PC-9 (cell line): ENCODE results near the gene UBL4B. TPM values are rescaled to one million over a fixed set of nuclear protein-coding genes. Genes with fewer than 3 reads are reported as not detected.

Experiments used
- BruUV-seq: library from RNA; stranded (reverse); fragments of 400-500 nt; replicated peaks from 2 replicates; lab custom pipeline; 2021; lab: Mats Ljungman, UMichigan
- CTCF ChIA-PET: fragments of 300-600 bp; sonication (Branson Sonifier 250); formaldehyde crosslinking; loops from one replicate; lab custom pipeline; 2022; ENCODE audit warnings: antibody characterized with exemption; lab: Charles Lee
- POLR2A ChIA-PET: fragments of 300-600 bp; sonication (Branson Sonifier 250); formaldehyde crosslinking; loops from one replicate; lab custom pipeline; 2022; ENCODE audit warnings: antibody characterized with exemption; ENCODE audit not compliant: unreplicated experiment; lab: Charles Lee
- DNase-seq, 2 experiments: peaks; one replicate each; pipeline versions ENCODE4 v3.0.0 to v3.0.0-alpha.2; 2015 to 2022; ENCODE audit warnings: mixed read lengths in 1 of 2
- H2AFZ ChIP-seq: fragments of 200-600 bp; sonication (generic); 2 replicates; pipeline ENCODE4 v1.8.1; 2017; ENCODE audit warnings: antibody characterized with exemption
- H3F3A ChIP-seq: fragments of 200-600 bp; sonication (generic); 2 replicates; pipeline ENCODE4 v1.8.1; 2017; ENCODE audit warnings: antibody characterized with exemption, mild to moderate bottlenecking, low read depth; ENCODE audit not compliant: insufficient read depth
- H3K27ac ChIP-seq: fragments of 200-600 bp; sonication (generic); 2 replicates; pipeline ENCODE4 v1.6.1; 2016; ENCODE audit warnings: mixed run types
- H3K27me3 ChIP-seq: fragments of 200-600 bp; sonication (generic); 2 replicates; pipeline ENCODE4 v1.6.1; 2016; ENCODE audit warnings: low read depth, mixed run types; ENCODE audit not compliant: insufficient read depth
- H3K36me3 ChIP-seq: fragments of 200-600 bp; sonication (generic); 2 replicates; pipeline ENCODE4 v1.6.1; 2016; ENCODE audit warnings: low read depth, mixed run types
- H3K4me1 ChIP-seq: fragments of 200-600 bp; sonication (generic); replicated peaks from 2 replicates; pipeline ENCODE4 v1.6.1; 2016; ENCODE audit warnings: mixed run types; ENCODE audit not compliant: insufficient read depth
- H3K4me2 ChIP-seq: fragments of 200-600 bp; sonication (generic); 2 replicates; pipeline ENCODE4 v1.6.1; 2017; ENCODE audit warnings: mixed run types
- H3K4me3 ChIP-seq: fragments of 200-600 bp; sonication (generic); 2 replicates; pipeline ENCODE4 v1.6.1; 2016; ENCODE audit warnings: mixed run types
- H3K79me2 ChIP-seq: fragments of 200-600 bp; sonication (generic); 2 replicates; pipeline ENCODE4 v1.6.1; 2017; ENCODE audit warnings: low read depth, mixed run types
- H3K9me2 ChIP-seq: fragments of 200-600 bp; sonication (generic); 2 replicates; pipeline ENCODE4 v1.8.1; 2017; ENCODE audit warnings: mild to moderate bottlenecking; ENCODE audit not compliant: insufficient read depth
- H3K9me3 ChIP-seq: fragments of 200-600 bp; sonication (generic); 2 replicates; pipeline ENCODE4 v1.8.1; 2016; ENCODE audit warnings: low read depth; ENCODE audit not compliant: insufficient read depth
- H4K20me1 ChIP-seq: fragments of 200-600 bp; sonication (generic); 2 replicates; pipeline ENCODE4 v1.8.1; 2017; ENCODE audit not compliant: insufficient read depth
- EZH2 ChIP-seq: fragments of 200-600 bp; sonication (generic); IDR thresholded peaks from 2 replicates; pipeline ENCODE4 v1.8.0; 2017; ENCODE audit warnings: antibody characterized with exemption, low read depth
- intact Hi-C: fragments of 100-400 bp; cut with micrococcal nuclease; formaldehyde crosslinking; loops from one replicate; pipeline ENCODE4 v1.10.0; 2022; ENCODE audit not compliant: unreplicated experiment
- total RNA-seq: library from RNA; stranded (reverse); gene quantifications from 2 replicates; pipeline ENCODE4 v1.2.3, GENCODE V29; 2021
- TF ChIP-seq, protein P1 (sequence below): fragments of 200-600 bp; sonication (generic); conservative IDR thresholded peaks from 2 replicates; pipeline ENCODE4 v1.6.1; 2017; ENCODE audit warnings: mixed run types, antibody characterized with exemption, mild to moderate bottlenecking, moderate library complexity

UBL4B gene
- total RNA-seq, 1 experiment from 2014 or later, result 0.24 TPM

DNA sequence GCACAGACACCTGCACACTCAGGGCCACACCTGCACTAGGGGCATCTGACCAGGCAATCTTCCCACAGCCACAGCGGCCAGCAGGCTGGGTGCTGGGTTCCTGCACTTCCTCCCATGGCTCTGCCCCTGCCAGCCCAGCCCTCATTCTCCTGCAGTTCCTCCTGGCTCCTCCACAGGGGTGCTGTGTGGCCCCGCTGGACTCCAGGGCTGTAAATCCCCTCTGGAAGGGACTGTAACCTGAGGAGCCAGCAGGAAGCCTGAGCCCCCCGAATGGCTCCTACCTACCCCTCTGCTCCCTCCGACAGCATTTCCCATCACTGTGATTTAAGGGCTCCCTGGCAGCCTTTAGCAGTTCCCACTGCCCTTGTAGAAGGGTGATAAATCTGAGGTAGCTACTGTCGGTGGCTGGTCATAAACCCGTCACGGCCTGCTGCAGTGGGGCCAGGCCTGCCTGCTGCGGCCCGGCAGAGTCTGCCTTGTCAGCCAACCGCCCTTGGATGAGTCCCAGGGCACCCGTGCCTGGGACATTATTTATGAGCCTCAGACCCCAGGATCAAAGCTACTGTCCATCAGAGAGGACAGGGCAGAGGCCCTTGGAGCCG lies 8.8 kb downstream of the UBL4B start:
- CTCF ChIA-PET, result no interaction called here
- TF ChIP-seq EZH2, result no peak
- Histone ChIP-seq H3K36me3 (no peaks in the 10 kb centered on the region), H3F3A (peaks cover 29% of the 10 kb centered on the region; the same call in 1 of the 2 replicates), H3K79me2 (no peaks in the 10 kb centered on the region), H3K9me2 (no peaks in the 10 kb centered on the region), H2AFZ (no peak overlapping the region), H4K20me1 (no peaks in the 10 kb centered on the region), H3K27me3 (no peaks in the 10 kb centered on the region), H3K9me3 (peaks cover 20% of the 10 kb centered on the region), H3K4me3 (no peak overlapping the region), H3K4me2 (no peak overlapping the region), H3K4me1 (peaks cover 39% of the 10 kb centered on the region), H3K27ac (no peak overlapping the region)
- BruUV-seq, result no TSS peak
- DNase-seq, result no peak
- POLR2A ChIA-PET, result no interaction called here
- intact Hi-C loops, result no loop called here

DNA sequence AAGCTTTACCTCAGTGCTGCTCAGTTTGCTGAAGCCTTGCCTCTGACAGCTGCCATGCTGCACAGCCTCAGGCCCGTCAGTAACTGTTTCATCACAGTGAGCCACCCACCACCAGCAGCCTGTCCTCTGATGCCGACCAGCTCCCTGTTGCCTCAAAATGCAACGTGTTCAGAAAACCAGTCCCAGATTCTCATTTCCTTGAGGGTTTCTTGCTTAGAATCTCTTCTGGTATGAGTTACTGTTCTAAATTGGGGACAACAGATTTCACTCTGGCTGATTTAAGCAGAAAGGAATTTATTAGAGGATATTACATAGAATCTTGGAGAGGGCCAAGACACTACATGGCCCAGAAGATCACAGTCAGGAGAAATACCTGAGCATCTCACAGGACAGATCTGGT lies 11.0 kb downstream of the UBL4B start:
- Histone ChIP-seq H3K36me3 (no peaks in the 10 kb centered on the region), H3K79me2 (no peaks in the 10 kb centered on the region), H3K4me1 (peaks cover 17% of the 10 kb centered on the region), H3K4me2 (no peak overlapping the region), H3K9me3 (peaks cover 25% of the 10 kb centered on the region), H3K9me2 (no peaks in the 10 kb centered on the region), H3F3A (peaks cover 16% of the 10 kb centered on the region; the same call in 1 of the 2 replicates), H4K20me1 (no peaks in the 10 kb centered on the region), H2AFZ (no peak overlapping the region), H3K27me3 (no peaks in the 10 kb centered on the region), H3K4me3 (no peak overlapping the region), H3K27ac (no peak overlapping the region)
- TF ChIP-seq, protein P1, sequence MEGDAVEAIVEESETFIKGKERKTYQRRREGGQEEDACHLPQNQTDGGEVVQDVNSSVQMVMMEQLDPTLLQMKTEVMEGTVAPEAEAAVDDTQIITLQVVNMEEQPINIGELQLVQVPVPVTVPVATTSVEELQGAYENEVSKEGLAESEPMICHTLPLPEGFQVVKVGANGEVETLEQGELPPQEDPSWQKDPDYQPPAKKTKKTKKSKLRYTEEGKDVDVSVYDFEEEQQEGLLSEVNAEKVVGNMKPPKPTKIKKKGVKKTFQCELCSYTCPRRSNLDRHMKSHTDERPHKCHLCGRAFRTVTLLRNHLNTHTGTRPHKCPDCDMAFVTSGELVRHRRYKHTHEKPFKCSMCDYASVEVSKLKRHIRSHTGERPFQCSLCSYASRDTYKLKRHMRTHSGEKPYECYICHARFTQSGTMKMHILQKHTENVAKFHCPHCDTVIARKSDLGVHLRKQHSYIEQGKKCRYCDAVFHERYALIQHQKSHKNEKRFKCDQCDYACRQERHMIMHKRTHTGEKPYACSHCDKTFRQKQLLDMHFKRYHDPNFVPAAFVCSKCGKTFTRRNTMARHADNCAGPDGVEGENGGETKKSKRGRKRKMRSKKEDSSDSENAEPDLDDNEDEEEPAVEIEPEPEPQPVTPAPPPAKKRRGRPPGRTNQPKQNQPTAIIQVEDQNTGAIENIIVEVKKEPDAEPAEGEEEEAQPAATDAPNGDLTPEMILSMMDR, result no peak
- TF ChIP-seq EZH2, result no peak
- POLR2A ChIA-PET, result no interaction called here
- intact Hi-C loops, result no loop called here
- no TSS peak for BruUV-seq
- no peak for DNase-seq
- CTCF ChIA-PET, result no interaction called here

DNA sequence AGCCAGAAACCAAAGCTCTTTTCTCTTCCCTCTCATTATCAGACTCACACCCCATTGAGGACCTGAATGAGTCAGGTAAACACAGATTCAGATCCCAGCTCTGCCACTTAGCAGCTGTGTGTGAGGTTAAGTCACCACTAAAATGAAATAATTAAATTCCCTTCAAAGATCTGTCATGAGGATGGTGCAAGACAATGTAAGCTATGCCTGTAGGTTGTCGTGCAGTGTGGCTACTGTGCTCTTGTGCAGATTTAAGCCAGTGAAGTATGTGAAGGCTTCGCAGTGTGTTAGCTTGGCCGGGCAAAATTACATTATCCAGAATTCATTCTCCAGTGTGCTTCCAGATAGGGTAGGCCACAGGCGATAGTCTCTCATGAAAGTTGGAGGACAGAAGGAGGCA lies 13.6 kb downstream of the UBL4B start:
- DNase-seq, result no peak
- peaks cover 1% of the 10 kb centered on the region for H3K4me1 ChIP-seq
- no peak overlapping the region for H3K4me2 ChIP-seq
- H3F3A ChIP-seq, result no peaks in the 10 kb centered on the region
- H3K9me2 ChIP-seq, result no peaks in the 10 kb centered on the region
- H2AFZ ChIP-seq, result no peak overlapping the region
- POLR2A ChIA-PET, result no interaction called here
- no TSS peak for BruUV-seq
- no peak overlapping the region for H3K27ac ChIP-seq
- peaks cover 25% of the 10 kb centered on the region for H3K9me3 ChIP-seq
- CTCF ChIA-PET, result no interaction called here
- H3K36me3 ChIP-seq, result no peaks in the 10 kb centered on the region
- no peaks in the 10 kb centered on the region for H3K27me3 ChIP-seq
- H3K79me2 ChIP-seq, result no peaks in the 10 kb centered on the region
- no peaks in the 10 kb centered on the region for H4K20me1 ChIP-seq
- H3K4me3 ChIP-seq, result no peak overlapping the region
- TF ChIP-seq, protein P1, result no peak
- TF ChIP-seq EZH2, result no peak
- intact Hi-C loops, result no loop called here
